ENCODE measurements around the gene ANKZF1.

Gene ANKZF1

DNA sequence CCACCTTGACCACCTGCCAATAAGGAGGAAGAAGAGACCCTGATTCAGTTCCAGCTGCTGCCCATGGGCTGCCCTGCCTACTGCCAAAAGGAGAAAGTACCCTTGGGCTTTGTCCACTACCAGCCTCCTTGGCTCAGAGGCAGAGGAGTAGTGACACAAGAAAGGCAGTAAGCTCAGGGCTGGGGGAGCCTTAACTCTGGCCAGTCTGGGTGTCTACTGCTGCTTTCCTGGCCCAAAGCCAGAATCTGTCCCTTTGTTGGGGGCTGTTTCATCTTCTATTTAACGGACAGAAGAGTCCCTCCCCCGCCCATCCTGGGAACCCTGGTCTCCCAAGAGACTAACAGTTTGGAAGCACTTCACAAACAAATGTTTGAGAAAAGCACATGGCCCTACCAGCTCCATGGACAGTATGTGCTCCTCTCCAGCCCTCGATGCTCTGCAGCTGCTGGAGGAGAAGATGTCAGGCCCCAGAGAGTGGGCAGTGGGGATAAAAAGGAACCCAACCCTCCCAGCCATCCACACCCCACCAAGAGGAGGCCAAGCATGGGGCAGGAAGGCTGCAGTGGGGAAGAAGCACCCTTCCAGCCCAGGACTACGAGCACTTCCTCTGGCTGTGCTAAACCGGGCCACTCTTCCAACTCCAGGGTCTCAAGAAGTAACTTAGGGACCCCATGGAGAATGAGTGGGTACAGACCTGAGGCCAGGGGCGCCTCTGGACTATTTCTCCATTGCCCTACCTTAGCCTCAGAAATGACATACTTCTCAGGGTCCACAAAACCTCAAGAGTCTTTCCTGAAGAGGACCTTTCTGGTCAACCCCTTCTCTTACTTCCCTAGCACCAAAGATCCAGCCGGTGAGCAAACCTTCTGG, 1.3 kb upstream of the ANKZF1 start:
- Histone ChIP-seq H3K9ac (ENCODE audit: low read length) (no peak overlapping the region), H3K27me3 (ENCODE audit: insufficient read depth, low read length) (no peaks in the 10 kb centered on the region), H3K4ac (ENCODE audit: low read depth, low read length) (peak overlapping the region; percentile 95), H3K9me3 (ENCODE audit: insufficient read depth, low read depth, low read length) (no peaks in the 10 kb centered on the region), H3K4me2 (ENCODE audit: low read length) (peak overlapping the region; percentile 82), H3K4me1 (ENCODE audit: control insufficient read depth in 1 of 2, insufficient read depth in 2 of 2, low read length in 2 of 2) (peaks cover 5 to 12% of the 10 kb centered on the region in 2 experiments), H4K12ac (ENCODE audit: low read depth, low read length) (peak overlapping the region; percentile 90), H3K79me1 (ENCODE audit: low read length) (peaks cover 9% of the 10 kb centered on the region), H3K27ac (ENCODE audit: low read depth, low read length) (no peak overlapping the region), H4K91ac (ENCODE audit: low read depth, low read length) (peak overlapping the region; percentile 88), H2AFZ (ENCODE audit: insufficient read depth, low read length, poor library complexity) (peak overlapping the region; percentile 19), H3K79me2 (ENCODE audit: control insufficient read depth, insufficient read depth, low read length, poor library complexity) (peaks cover 11% of the 10 kb centered on the region), H2BK12ac (ENCODE audit: low read length) (no peak overlapping the region), H2BK5ac (ENCODE audit: low read depth, low read length, poor library complexity) (no peak overlapping the region), H3K23ac (ENCODE audit: low read length) (no peak overlapping the region), H3K18ac (ENCODE audit: low read length) (peak overlapping the region; percentile 90), H3K14ac (ENCODE audit: low read length) (peak overlapping the region; percentile 88), H3K36me3 (ENCODE audit: control insufficient read depth in 1 of 2, insufficient read depth in 2 of 2, low read length in 2 of 2) (peaks cover 38 to 42% of the 10 kb centered on the region in 2 experiments), H3K4me3 (ENCODE audit: low read depth, low read length) (peak overlapping the region; percentile 83), H2BK120ac (ENCODE audit: insufficient read depth, low read length, poor library complexity) (peak overlapping the region; percentile 79), H4K8ac (ENCODE audit: low read depth, low read length) (peak overlapping the region; percentile 94), H2AK5ac (ENCODE audit: low read length) (peak overlapping the region; percentile 65)
- DNase-seq: no peak
- WGBS (ENCODE audit: extremely low coverage, insufficient coverage, insufficient read length): no CpG with 5 or more reads among the region's 7 CpGs

- peak overlapping the region; percentile 94 for H4K8ac ChIP-seq (ENCODE audit: low read depth, low read length)
- H4K12ac ChIP-seq (ENCODE audit: low read depth, low read length): peak overlapping the region; percentile 90
- no peak overlapping the region for H3K23ac ChIP-seq (ENCODE audit: low read length)
- H3K9me3 ChIP-seq (ENCODE audit: insufficient read depth, low read depth, low read length): peaks cover 2% of the 10 kb centered on the region
- H2AK5ac ChIP-seq (ENCODE audit: low read length): peak overlapping the region; percentile 65
- peak overlapping the region; percentile 83 for H3K4me3 ChIP-seq (ENCODE audit: low read depth, low read length)
- H3K4me2 ChIP-seq (ENCODE audit: low read length): peak overlapping the region; percentile 82
- peaks cover 5 to 12% of the 10 kb centered on the region in 2 experiments for H3K4me1 ChIP-seq (ENCODE audit: control insufficient read depth in 1 of 2, insufficient read depth in 2 of 2, low read length in 2 of 2)
- H3K14ac ChIP-seq (ENCODE audit: low read length): peak overlapping the region; percentile 88
- H3K36me3 ChIP-seq (ENCODE audit: control insufficient read depth in 1 of 2, insufficient read depth in 2 of 2, low read length in 2 of 2): peaks cover 36 to 42% of the 10 kb centered on the region in 2 experiments
- peak overlapping the region; percentile 89 for H3K9ac ChIP-seq (ENCODE audit: low read length)
- no CpG with 5 or more reads among the region's 19 CpGs for WGBS (ENCODE audit: extremely low coverage, insufficient coverage, insufficient read length)
- no peak for DNase-seq
- peaks cover 11% of the 10 kb centered on the region for H3K79me2 ChIP-seq (ENCODE audit: control insufficient read depth, insufficient read depth, low read length, poor library complexity)
- peak overlapping the region; percentile 59 for H2BK12ac ChIP-seq (ENCODE audit: low read length)
- H2AFZ ChIP-seq (ENCODE audit: insufficient read depth, low read length, poor library complexity): peak overlapping the region; percentile 19
- no peaks in the 10 kb centered on the region for H3K27me3 ChIP-seq (ENCODE audit: insufficient read depth, low read length)
- peak overlapping the region; percentile 90 for H3K27ac ChIP-seq (ENCODE audit: low read depth, low read length)
- peaks cover 9% of the 10 kb centered on the region for H3K79me1 ChIP-seq (ENCODE audit: low read length)
- peak overlapping the region; percentile 79 for H2BK5ac ChIP-seq (ENCODE audit: low read depth, low read length, poor library complexity)
- H3K18ac ChIP-seq (ENCODE audit: low read length): peak overlapping the region; percentile 90
- peak overlapping the region; percentile 88 for H4K91ac ChIP-seq (ENCODE audit: low read depth, low read length)
- H2BK120ac ChIP-seq (ENCODE audit: insufficient read depth, low read length, poor library complexity): peak overlapping the region; percentile 79
- H3K4ac ChIP-seq (ENCODE audit: low read depth, low read length): peak overlapping the region; percentile 95
Measured at GRCh38 chr2:219228911-219229304, 698 bp upstream of the ANKZF1 start.

DNA sequence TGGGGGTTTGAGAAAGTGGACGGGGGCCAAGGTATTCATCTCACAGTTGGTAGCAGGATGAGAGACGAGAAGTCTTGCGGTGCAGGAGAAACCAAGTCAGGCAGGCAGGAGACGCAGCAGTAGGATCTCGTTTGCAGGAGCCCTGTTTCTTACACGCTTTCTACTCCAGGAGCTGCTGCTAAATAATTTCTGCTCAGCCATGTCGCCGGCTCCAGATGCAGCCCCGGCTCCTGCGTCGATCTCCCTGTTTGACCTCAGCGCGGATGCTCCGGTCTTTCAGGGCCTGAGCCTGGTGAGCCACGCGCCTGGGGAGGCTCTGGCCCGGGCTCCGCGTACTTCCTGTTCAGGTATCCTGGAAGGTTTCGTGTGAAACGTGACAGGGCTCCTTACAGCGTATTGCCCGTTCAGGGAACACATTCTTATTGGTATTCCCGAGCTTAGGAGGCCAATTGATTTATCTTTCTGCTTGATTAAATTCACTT, 494 bp downstream of the ANKZF1 start:
- H2AK5ac ChIP-seq (ENCODE audit: low read length): peak overlapping the region; percentile 50
- peaks cover 29 to 42% of the 10 kb centered on the region in 2 experiments for H3K36me3 ChIP-seq (ENCODE audit: control insufficient read depth in 1 of 2, insufficient read depth in 2 of 2, low read length in 2 of 2)
- H2BK12ac ChIP-seq (ENCODE audit: low read length): peak overlapping the region; percentile 14
- DNase-seq: peak; percentile 51 to 73
- peak overlapping the region; percentile 86 for H3K9ac ChIP-seq (ENCODE audit: low read length)
- H3K4me1 ChIP-seq (ENCODE audit: control insufficient read depth in 1 of 2, insufficient read depth in 2 of 2, low read length in 2 of 2): peaks cover 5 to 12% of the 10 kb centered on the region in 2 experiments
- H2BK5ac ChIP-seq (ENCODE audit: low read depth, low read length, poor library complexity): peak overlapping the region; percentile 41
- H4K91ac ChIP-seq (ENCODE audit: low read depth, low read length): peak overlapping the region; percentile 8
- no peak overlapping the region for H3K23ac ChIP-seq (ENCODE audit: low read length)
- H4K12ac ChIP-seq (ENCODE audit: low read depth, low read length): peak overlapping the region; percentile 9
- peak overlapping the region; percentile 4 for H2AFZ ChIP-seq (ENCODE audit: insufficient read depth, low read length, poor library complexity)
- peaks cover 2% of the 10 kb centered on the region for H3K9me3 ChIP-seq (ENCODE audit: insufficient read depth, low read depth, low read length)
- H4K8ac ChIP-seq (ENCODE audit: low read depth, low read length): peak overlapping the region; percentile 59
- peak overlapping the region; percentile 54 for H3K18ac ChIP-seq (ENCODE audit: low read length)
- H3K4ac ChIP-seq (ENCODE audit: low read depth, low read length): peak overlapping the region; percentile 7
- H2BK120ac ChIP-seq (ENCODE audit: insufficient read depth, low read length, poor library complexity): peak overlapping the region; percentile 17
- peak overlapping the region; percentile 77 for H3K27ac ChIP-seq (ENCODE audit: low read depth, low read length)
- H3K4me2 ChIP-seq (ENCODE audit: low read length): peak overlapping the region; percentile 82
- H3K4me3 ChIP-seq (ENCODE audit: low read depth, low read length): peak overlapping the region; percentile 77
- no peaks in the 10 kb centered on the region for H3K27me3 ChIP-seq (ENCODE audit: insufficient read depth, low read length)
- H3K79me2 ChIP-seq (ENCODE audit: control insufficient read depth, insufficient read depth, low read length, poor library complexity): peaks cover 11% of the 10 kb centered on the region
- no CpG with 5 or more reads among the region's 24 CpGs for WGBS (ENCODE audit: extremely low coverage, insufficient coverage, insufficient read length)
- peaks cover 9% of the 10 kb centered on the region for H3K79me1 ChIP-seq (ENCODE audit: low read length)
- H3K14ac ChIP-seq (ENCODE audit: low read length): peak overlapping the region; percentile 77

- no peak overlapping the region for H4K91ac ChIP-seq (ENCODE audit: low read depth, low read length)
- DNase-seq: no peak
- H3K4me2 ChIP-seq (ENCODE audit: low read length): no peak overlapping the region
- WGBS (ENCODE audit: extremely low coverage, insufficient coverage, insufficient read length): no CpG with 5 or more reads among the region's 3 CpGs
- H3K79me2 ChIP-seq (ENCODE audit: control insufficient read depth, insufficient read depth, low read length, poor library complexity): peaks cover 2% of the 10 kb centered on the region
- H2BK12ac ChIP-seq (ENCODE audit: low read length): no peak overlapping the region
- H4K12ac ChIP-seq (ENCODE audit: low read depth, low read length): no peak overlapping the region
- no peak overlapping the region for H2AFZ ChIP-seq (ENCODE audit: insufficient read depth, low read length, poor library complexity)
- H2BK5ac ChIP-seq (ENCODE audit: low read depth, low read length, poor library complexity): no peak overlapping the region
- H2AK5ac ChIP-seq (ENCODE audit: low read length): no peak overlapping the region
- H3K27ac ChIP-seq (ENCODE audit: low read depth, low read length): no peak overlapping the region
- H3K9me3 ChIP-seq (ENCODE audit: insufficient read depth, low read depth, low read length): peaks cover 2% of the 10 kb centered on the region
- no peaks in the 10 kb centered on the region for H3K27me3 ChIP-seq (ENCODE audit: insufficient read depth, low read length)
- H3K9ac ChIP-seq (ENCODE audit: low read length): no peak overlapping the region
- H3K79me1 ChIP-seq (ENCODE audit: low read length): peaks cover 3% of the 10 kb centered on the region
- H3K14ac ChIP-seq (ENCODE audit: low read length): no peak overlapping the region
- peaks cover 35 to 63% of the 10 kb centered on the region in 2 experiments for H3K36me3 ChIP-seq (ENCODE audit: control insufficient read depth in 1 of 2, insufficient read depth in 2 of 2, low read length in 2 of 2)
- no peaks in the 10 kb centered on the region for H3K4me1 ChIP-seq (ENCODE audit: control insufficient read depth in 1 of 2, insufficient read depth in 2 of 2, low read length in 2 of 2)
- H4K8ac ChIP-seq (ENCODE audit: low read depth, low read length): no peak overlapping the region
- no peak overlapping the region for H3K4ac ChIP-seq (ENCODE audit: low read depth, low read length)
- no peak overlapping the region for H3K23ac ChIP-seq (ENCODE audit: low read length)
- H3K18ac ChIP-seq (ENCODE audit: low read length): no peak overlapping the region
- H3K4me3 ChIP-seq (ENCODE audit: low read depth, low read length): no peak overlapping the region
- H2BK120ac ChIP-seq (ENCODE audit: insufficient read depth, low read length, poor library complexity): no peak overlapping the region
Measured at GRCh38 chr2:219234331-219234730, 4.7 kb downstream of the ANKZF1 start.

Data from trophoblast cell (in vitro differentiated cells and primary cell).